Kidney glomerular epithelial cell (primary cell): ENCODE measurements around the gene SPATA20.

ENCODE experiments used
- DNase-seq: peaks from one replicate; lab custom pipeline; 2025; lab: John Stamatoyannopoulos, UW

The SPATA20 gene

GRCh38 chr17:50540560-50541401 is 6.2 kb upstream of the SPATA20 start:
- no peak for DNase-seq

- no peak for DNase-seq
Observed at GRCh38 chr17:50541402-50541715, 5.6 kb upstream of the SPATA20 start.

- peak; percentile 56 for DNase-seq
Observed at GRCh38 chr17:50541716-50542688, 5.0 kb upstream of the SPATA20 start.

GRCh38 chr17:50542795-50543774 is 3.9 kb upstream of the SPATA20 start:
- DNase-seq = no peak

- DNase-seq = no peak
Observed at GRCh38 chr17:50544516-50544915, 2.5 kb upstream of the SPATA20 start.

GRCh38 chr17:50545311-50545710 is 1.7 kb upstream of the SPATA20 start:
- no peak for DNase-seq

- DNase-seq = no peak
Observed at GRCh38 chr17:50546701-50547034, 306 bp upstream of the SPATA20 start.

- DNase-seq = no peak
Observed at GRCh38 chr17:50547736-50548083, 736 bp downstream of the SPATA20 start.

GRCh38 chr17:50548831-50549230 is 1.9 kb downstream of the SPATA20 start:
- DNase-seq = no peak

- no peak for DNase-seq
Observed at GRCh38 chr17:50549256-50549941, 2.4 kb downstream of the SPATA20 start.

- DNase-seq = no peak
Observed at GRCh38 chr17:50549969-50550368, 3.0 kb downstream of the SPATA20 start.

GRCh38 chr17:50550661-50551432 is 3.9 kb downstream of the SPATA20 start:
- peak; percentile 48 for DNase-seq

GRCh38 chr17:50551433-50551815 is 4.5 kb downstream of the SPATA20 start:
- DNase-seq = no peak

GRCh38 chr17:50551884-50552283 is 4.9 kb downstream of the SPATA20 start:
- no peak for DNase-seq

- DNase-seq = no peak
Observed at GRCh38 chr17:50554201-50554600, 7.2 kb downstream of the SPATA20 start.

- DNase-seq = no peak
Observed at GRCh38 chr17:50556803-50557202, 9.8 kb downstream of the SPATA20 start.

GRCh38 chr17:50557630-50558029 is 10.7 kb downstream of the SPATA20 start:
- DNase-seq = no peak

GRCh38 chr17:50558091-50558490 is 11.1 kb downstream of the SPATA20 start:
- DNase-seq = no peak

- no peak for DNase-seq
Observed at GRCh38 chr17:50558581-50558940, 11.6 kb downstream of the SPATA20 start.

- no peak for DNase-seq
Observed at GRCh38 chr17:50558941-50559614, 12.1 kb downstream of the SPATA20 start.
